ENCODE data around the gene TSR2. TPM values are rescaled to one million over a fixed set of nuclear protein-coding genes. Genes with fewer than 3 reads are reported as not detected.

The TSR2 gene
- total and polyA plus RNA-seq, 10 of the 15 experiments (the other 5 are each of a cell fraction or from before 2014, with no cell fraction given) = 8.5 to 73.2 (median 30.8) TPM

- intact Hi-C loops (cut with micrococcal nuclease; ENCODE audit: unreplicated experiment) (no loop called here), in situ Hi-C loops (cut with MboI) (no loop called here)
- H3K36me3 ChIP-seq (ENCODE audit: control insufficient read depth in 2 of 2, insufficient read depth in 2 of 2, low read length in 1 of 2) = no peaks in the 10 kb centered on the region
- ChIA-PET RAD21 (ENCODE audit: unreplicated experiment) (no interaction called here), CTCF (no interaction called here), SMC1A (ENCODE audit: uncharacterized antibody, unreplicated experiment) (no interaction called here), POLR2A (no interaction called here)
- H3K4me3 ChIP-seq = no peak overlapping the region
- no peak overlapping the region for H3K27ac ChIP-seq (ENCODE audit: control insufficient read depth, insufficient read depth)
- no peaks in the 10 kb centered on the region for H3K27me3 ChIP-seq (replicated peaks in 1 of 2; ENCODE audit: control insufficient read depth in 2 of 2, insufficient read depth in 2 of 2, low read length in 1 of 2)
- ATAC-seq (no peak), FAIRE-seq (no peak), DNase-seq (ENCODE audit: low read depth, low spot score) (no peak)
- H3K9me3 ChIP-seq (replicated peaks; ENCODE audit: control insufficient read depth, insufficient read depth, low read length) = no peaks in the 10 kb centered on the region
- no peak overlapping the region for H3K4me2 ChIP-seq (ENCODE audit: control insufficient read depth, insufficient read depth)
- H3K4me1 ChIP-seq (ENCODE audit: control insufficient read depth, insufficient read depth, low read length) = no peaks in the 10 kb centered on the region
- BruUV-seq (replicated peaks) = no TSS peak
- no peaks in the 10 kb centered on the region for H4K20me1 ChIP-seq (ENCODE audit: control insufficient read depth, insufficient read depth)
- 91% methylated on average over 1 of the region's 1 CpG for WGBS (ENCODE audit: insufficient coverage, insufficient replicate concordance, low lambda C conversion rate, missing lambda C conversion rate)
- H2AFZ ChIP-seq (ENCODE audit: control insufficient read depth, low read depth, low read length) = no peak overlapping the region
- no peaks in the 10 kb centered on the region for H3K79me2 ChIP-seq (ENCODE audit: control insufficient read depth, insufficient read depth, low read length)
- H3K9ac ChIP-seq (ENCODE audit: control insufficient read depth, insufficient read depth, low read length) = no peak overlapping the region
- TF ChIP-seq ATF2 (IDR thresholded peaks at IDR 0.05; ENCODE audit: low read length) = no peak
- TF ChIP-seq HDAC6 (IDR thresholded peaks at IDR 0.05; ENCODE audit: unreplicated experiment) = no peak
- TF ChIP-seq ESRRA (IDR thresholded peaks at IDR 0.05; ENCODE audit: low read length) = no peak
- no peak for TF ChIP-seq ZNF207 (IDR thresholded peaks at IDR 0.05; ENCODE audit: borderline replicate concordance)
- TF ChIP-seq BCL3 (IDR thresholded peaks at IDR 0.05; ENCODE audit: borderline replicate concordance, insufficient read depth, low read depth, low read length, poor library complexity, severe bottlenecking) = no peak
- no peak for TF ChIP-seq SRF (IDR thresholded peaks at IDR 0.05; ENCODE audit: low read depth in 2 of 2, low read length in 2 of 2)
- no peak for TF ChIP-seq EGR1 (IDR thresholded peaks at IDR 0.05; ENCODE audit: borderline replicate concordance in 1 of 2, low read depth in 2 of 2, low read length in 2 of 2)
- no peak for TF ChIP-seq ZNF274 (IDR thresholded peaks at IDR 0.05; ENCODE audit: insufficient read depth, insufficient read length)
- TF ChIP-seq MEF2A (IDR thresholded peaks at IDR 0.05; ENCODE audit: insufficient read depth, low read depth, low read length) = no peak
- no peak for TF ChIP-seq CBX3 (IDR thresholded peaks at IDR 0.05; ENCODE audit: borderline replicate concordance, low read depth)
These were observed 43.1 kb upstream of the TSR2 start for GRCh38 chrX:54397113-54397512.
